HG03558 (cell line): ENCODE measurements around the gene RANGAP1.

ENCODE experiments used
- ATAC-seq: cut with Tn5 transposase; IDR thresholded peaks from one replicate; pipeline ENCODE4 v1.9.1; 2021; ENCODE audit warnings: moderate number of reproducible peaks; ENCODE audit not compliant: unreplicated experiment; ENCODE audit errors: extremely low read depth

The RANGAP1 gene, protein sequence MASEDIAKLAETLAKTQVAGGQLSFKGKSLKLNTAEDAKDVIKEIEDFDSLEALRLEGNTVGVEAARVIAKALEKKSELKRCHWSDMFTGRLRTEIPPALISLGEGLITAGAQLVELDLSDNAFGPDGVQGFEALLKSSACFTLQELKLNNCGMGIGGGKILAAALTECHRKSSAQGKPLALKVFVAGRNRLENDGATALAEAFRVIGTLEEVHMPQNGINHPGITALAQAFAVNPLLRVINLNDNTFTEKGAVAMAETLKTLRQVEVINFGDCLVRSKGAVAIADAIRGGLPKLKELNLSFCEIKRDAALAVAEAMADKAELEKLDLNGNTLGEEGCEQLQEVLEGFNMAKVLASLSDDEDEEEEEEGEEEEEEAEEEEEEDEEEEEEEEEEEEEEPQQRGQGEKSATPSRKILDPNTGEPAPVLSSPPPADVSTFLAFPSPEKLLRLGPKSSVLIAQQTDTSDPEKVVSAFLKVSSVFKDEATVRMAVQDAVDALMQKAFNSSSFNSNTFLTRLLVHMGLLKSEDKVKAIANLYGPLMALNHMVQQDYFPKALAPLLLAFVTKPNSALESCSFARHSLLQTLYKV

DNA sequence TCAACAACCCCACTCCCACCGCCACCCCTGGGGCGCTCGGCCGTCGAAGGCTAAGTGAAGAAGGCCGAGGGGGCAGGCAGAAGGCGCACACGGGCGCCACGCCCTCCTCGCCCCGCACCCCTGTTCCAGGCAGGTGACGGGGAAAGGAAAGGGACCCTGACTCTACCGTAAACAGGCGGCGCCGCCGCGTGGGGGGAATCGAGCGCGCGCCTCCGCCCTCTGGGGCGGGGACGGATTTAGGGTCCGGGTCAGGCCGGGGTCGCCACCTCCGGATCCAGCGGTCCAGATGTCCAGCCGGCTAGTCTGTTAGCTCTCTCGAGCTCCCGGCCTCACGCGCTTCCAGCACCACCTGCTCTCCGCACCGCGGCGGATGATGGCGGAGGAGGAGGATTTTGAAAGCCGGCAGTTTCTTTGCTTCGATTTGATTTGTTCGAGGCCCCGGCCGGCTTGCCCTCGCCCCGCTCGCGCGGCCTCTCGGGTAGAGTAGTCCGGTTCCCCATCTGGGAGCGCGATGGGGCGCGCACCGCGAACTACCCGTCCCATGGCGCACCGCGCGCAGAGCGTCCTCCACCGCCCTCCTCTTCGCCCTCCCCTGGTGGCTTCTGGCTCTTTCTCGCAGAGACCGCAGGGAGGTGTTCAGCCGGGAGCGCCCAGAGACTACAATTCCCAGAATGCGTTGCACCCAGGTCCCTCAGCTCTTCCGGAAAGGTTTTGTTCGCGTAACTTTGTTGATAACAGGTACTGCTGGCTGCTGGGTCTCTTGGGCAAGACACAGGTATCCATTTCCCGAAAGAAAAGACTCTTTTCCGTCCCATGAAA is at the start of gene RANGAP1:
Gene RANGAP1, minus strand, starts transcription at position 368 of the 819 bp plus-strand sequence. CDS start 5,143 bp downstream, outside the sequence.
- peak; percentile 82 for ATAC-seq

DNA sequence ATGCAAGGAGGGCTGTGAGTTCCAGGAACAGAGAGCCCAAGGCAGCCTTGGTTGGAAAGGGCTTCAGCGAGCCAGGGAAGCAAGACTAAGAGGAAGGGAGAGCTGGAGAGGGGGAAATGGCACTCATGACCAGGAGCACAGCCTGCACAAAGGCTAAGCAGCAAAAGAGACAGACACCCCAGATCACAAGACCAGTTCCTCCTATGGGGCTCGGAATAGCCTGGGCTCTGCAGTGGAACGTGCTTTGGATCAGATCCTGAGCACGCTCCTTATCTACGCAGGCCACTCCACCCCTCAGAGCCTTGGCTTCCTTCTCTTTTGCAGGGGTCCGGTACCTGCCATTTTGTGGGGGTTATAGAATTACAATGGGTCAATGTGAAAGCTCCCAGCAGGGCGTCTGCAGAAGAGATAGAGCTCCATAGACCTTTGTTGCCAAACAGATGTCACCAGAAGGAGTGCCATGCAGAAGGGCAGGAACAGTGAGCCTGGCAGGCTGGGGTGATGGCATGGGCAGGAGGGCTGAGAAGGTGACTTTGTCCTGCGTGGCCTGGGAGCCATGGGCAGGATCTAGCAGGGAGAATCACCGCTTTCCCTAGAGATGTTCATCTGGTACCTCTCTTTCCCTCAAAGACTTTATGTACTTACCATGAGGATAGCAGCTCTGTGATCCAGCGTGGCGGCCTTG is 49.1 kb upstream of the RANGAP1 start:
- ATAC-seq: no peak

DNA sequence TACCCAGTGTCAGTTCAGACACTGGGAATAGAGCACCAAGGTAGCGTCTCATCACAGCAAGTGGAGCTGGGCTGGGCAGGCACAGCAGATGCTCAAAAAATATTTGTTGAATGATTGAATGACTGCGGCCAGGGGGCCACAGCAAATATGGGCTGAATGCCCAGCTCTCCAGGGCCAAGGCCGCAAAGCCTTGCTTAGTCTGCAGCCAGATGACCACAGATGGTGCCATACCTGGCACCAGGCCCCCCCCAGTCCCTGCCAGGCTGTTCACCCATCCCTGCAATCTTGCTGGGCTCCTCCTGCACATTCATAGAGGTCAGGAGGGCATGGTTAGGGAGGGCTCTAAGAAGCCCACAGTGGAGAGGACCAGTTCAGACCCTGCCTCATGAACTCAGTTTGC is 48.2 kb upstream of the RANGAP1 start:
- no peak for ATAC-seq

DNA sequence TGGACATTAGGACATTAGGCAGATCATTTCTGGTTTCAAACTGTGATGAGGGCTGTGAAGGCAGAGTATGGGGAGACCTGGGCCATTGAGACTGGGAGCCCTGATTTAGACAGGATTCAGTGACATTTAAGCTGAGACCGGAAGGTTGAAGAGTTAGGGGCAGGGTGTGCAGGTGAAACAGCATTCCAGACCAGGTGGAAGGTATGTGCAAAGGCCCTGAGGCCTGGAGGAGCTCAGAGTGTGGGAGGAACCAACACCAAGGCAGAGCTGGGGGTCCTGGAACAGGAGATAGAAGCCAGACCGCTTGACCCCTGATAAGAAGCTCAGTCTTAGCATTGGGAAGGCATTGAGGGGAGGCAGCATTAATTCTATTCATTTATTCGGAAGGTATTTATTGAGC is 47.8 kb upstream of the RANGAP1 start:
- no peak for ATAC-seq

DNA sequence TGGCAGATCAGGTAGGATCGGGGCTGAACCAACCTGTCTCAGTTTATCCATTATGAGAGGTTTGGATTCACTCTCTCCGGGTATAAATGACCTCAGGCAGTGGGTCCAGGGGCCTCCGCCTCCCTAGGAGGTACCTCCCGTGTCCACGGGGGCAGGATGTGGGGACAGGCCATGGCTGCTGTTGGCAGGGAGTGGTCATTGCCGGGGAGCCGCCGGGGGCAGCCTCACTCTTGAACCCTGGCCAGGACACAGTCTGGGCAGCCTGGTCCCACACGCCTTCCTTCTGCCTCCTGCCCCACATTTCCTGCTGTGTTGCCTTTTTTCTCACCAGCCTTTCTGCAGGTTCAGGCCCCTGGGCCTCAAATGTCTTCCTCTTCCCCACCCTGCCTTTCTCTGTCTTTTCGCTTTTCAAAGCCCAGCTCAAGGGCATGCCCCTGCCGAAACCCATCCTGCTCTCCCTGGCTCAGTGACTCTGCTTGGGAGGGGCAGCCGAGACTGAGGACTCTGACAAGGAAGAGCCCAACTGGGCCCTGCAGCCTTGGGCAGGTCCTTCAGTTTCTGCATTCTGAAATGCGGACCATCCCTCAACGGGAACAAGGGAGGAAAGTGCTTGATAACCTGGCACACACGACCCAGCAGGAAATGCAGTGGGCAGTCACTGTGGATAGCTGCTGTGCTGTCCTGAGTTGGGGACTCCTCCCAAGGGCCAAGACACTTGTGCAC is 46.4 kb upstream of the RANGAP1 start:
- ATAC-seq: no peak

DNA sequence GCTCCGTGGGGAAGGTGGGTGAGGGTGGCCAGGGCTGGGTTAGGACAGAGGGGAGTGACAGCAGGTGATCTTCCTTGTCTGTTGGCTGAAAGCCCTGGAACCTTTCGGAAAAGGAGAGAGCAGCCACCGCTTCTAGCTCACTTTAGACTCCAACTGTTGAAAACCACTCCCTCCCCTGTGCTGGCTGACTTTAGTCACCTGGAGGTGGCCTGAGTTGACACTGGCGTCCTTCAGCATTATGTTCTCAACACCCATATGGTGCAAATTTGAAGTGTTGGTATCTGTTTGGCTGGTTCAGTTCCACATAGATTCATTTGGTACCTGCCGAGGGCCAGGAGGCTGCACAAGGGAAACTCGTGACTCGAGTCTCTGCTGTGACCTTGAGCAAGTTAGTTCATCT is 44.2 kb upstream of the RANGAP1 start:
- ATAC-seq: no peak

DNA sequence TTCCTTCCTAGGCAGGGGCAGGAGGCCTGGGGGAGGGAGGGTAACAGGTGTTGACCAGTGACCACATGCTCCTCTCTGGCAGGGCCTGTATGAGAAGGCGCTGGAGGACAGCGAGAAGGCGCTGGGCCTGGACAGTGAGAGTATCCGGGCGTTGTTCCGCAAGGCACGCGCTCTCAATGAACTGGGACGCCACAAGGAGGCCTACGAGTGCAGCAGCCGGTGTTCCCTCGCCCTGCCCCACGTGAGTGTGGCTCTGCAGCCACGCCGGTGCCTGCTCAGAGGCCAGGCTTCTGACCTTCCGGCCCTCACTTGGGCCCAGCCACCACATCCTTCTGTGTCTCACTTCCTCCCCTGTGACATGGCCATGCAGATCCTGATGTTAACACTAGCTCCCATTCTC is 41.1 kb upstream of the RANGAP1 start:
- ATAC-seq: no peak

DNA sequence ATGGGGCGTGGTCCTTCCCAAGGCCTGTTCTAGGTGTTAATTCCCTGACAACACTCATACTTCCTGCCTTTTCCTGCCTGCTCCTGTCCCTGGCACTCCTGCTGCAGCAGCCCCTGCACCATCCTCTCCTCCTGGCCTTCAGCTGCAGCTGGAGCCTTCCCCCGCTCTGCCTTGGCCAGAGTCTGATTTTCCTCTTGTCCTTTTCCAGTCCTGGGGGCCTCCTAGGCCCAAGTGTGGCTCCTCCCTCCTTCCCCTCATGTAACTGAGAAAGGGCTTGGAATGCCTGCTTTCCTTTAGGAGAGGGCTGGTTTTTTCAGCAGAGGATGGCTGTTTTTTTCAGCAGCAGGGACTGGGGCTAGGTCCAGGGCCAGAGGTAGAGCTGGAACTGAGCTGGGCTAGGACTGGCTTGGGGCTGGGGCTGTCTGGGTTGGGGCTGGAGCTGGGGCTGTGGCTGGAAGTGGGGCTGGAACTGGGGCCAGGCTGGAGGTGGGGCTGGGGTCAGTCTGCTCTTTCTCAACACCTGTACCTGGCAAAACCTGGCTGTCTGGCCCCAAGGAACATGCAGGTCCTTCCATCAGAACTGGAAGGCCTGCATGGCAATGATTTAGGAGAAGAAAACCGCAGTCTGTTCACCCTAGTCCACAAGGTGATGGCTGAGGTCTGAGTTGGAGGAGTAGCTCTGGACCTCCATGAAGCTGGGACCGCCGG is 39.0 kb upstream of the RANGAP1 start:
- no peak for ATAC-seq

DNA sequence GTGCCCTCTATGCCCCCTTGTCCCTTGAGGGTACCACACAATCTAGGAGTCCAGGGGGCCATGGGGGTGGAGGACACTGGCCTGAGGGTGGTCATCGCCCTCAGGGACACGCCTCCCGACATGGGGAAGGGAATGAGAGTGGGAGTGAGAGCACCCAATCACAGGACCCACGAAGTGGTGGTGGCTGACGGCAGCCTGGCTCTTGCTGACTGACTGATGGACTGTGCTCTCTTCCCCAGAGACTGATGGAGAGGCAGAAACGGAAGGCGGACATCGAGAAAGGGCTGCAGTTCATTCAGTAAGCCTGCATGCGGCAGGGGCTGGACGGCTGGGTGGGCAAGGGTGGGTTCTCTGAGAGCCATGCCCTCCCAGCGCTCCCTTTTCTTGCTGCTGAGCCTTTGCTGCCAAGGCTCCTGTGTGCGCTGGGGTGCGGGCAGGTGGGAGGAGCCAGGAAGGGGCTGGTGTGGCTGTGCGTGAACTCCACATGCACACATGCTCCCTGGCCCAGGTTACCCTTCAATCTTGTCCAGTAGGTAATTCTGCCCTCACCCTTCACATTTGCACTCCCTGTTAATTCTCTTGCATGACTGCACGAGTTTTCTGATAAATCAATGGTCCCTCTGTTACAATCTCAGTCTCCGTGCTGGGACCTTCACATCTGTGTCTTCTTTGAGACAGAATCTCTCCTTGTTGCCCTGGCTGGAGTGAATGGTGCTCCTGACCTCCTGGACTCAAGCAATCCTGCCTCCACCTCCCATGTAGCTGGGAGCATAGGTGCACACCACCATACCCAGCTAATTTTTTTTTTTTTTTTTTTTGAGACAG is 34.6 kb upstream of the RANGAP1 start:
- no peak for ATAC-seq

DNA sequence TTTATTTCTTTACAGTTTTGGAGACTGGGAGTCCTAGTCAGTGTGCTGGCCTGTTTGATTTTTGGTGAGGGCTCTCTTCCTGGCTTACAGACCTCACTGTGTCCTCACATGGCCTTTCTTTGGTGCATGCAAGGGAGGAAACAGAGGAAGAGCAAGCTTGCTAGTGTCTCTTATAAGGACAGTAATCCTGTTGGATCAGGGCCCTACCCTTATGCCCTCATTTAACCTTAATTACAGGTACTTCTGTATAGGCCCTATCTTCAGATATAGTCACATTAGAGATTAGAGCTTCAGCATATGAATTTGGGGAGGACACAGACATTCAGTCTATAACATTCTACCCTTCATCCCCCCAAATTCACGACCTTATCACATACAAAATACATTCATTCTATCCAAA is 29.6 kb upstream of the RANGAP1 start:
- no peak for ATAC-seq

DNA sequence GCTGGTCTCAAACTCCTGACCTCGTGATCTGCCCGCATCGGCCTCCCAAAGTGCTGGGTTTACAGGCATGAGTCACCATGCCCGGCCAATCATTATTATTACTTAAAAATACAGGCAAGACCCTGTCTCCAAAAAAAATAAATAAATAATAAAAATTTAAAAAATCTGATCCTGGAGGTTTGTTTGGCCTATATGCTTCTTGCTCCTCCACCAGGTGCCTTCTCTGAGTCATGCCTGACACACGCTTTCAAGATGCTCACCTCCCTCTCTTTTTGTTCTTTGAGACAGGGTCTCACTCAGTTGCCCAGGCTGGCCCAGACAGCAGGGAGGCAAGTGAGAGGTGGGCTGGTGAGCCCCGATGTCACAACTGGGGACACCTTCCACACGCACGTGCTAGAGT is 28.8 kb upstream of the RANGAP1 start:
- no peak for ATAC-seq

DNA sequence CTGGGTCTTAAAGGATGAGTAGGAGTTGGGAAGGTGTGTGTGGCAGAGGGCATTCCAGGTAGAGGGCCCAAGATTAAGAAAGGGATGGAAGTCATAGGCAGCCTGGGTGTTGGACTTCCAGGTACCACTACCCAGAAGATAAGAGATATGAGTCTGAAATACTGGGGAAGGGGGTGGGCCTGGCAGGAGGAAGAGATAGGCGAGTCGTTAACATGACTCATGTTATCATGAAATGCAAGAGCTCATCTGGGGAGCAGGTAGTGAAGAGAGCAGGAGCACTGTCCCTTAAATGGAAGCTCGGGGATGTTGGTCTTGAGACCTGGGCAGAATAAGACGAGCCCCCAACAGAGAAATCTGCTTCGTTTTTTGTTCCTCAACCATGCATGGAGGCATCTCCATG is 25.5 kb upstream of the RANGAP1 start:
- ATAC-seq: no peak

DNA sequence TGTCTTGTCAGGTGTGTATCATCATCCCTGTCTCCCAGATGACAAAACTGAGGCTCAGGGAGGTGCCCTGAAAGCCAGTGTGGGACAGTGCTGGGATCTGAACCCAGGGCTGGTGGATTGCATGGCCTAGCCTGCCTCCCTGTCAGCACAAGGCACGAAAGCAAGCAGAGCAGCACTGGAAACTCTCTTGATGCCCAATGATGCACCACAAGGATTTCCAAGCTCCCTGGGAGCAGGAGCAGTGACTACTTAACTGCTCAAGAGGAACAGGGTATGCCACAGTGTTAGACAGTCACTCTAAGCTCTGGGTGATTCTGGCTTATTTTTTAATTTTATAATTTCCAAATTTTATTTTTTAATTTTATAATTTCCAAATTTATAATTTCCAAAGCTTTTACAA is 24.3 kb upstream of the RANGAP1 start:
- ATAC-seq: no peak

DNA sequence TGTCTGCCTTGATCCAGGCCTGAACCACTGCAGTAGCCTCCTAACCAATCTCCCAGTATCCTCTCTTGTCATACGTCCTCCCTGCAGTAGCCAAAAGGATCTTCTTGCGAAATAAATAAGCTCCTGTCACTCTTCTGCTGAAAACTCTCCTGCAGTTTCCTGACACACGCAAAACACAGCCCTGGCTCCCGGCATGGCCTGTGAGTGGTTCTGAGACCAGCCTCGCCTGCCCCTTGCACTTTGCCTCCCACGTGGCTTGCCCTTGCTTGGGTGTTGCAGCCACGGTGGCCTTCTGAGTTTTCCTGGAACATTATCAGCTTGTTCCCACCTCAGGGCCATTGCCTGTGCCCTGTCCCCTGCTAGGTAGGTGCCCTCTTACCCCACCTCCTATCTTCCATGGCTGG is 22.6 kb upstream of the RANGAP1 start:
- no peak for ATAC-seq

DNA sequence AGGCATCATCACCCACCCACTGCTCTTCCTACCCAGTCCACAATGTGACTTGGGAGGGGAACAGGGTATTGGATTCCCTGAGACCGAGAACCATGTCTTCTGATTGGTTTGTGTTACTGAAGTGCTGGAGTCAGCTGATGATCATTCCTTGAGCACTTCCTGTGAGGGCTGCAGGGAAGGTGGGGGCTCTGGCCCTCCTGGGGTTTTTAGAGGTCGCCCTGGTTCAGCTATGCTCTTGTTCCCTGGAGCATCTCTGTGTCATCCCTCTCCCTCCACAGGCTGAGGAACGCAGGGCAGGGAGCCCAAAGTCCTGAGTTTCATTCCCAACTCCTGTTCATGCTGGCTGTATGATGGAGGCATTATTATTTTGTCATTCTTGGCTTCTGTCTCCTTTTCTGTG is 22.1 kb upstream of the RANGAP1 start:
- ATAC-seq: no peak

DNA sequence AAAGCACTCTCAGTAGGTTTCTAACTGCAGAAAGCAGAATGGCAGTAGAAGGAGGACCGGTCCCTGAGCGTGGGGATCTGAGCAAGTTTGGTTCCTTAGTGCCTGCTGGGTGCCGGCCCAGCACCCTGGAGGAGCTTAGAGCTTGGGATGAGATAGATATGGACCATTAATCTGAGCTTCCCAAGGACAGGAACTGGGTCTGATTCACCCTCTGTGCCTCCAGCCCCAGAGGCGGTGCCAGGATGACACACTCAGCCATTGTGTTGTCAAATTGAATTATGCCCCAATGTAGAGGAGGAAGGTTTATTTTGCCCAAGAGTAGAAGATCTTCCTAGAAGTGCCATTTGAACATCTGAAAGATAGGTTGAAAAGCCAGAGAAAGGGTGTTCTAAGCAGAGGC is 19.7 kb upstream of the RANGAP1 start:
- no peak for ATAC-seq

DNA sequence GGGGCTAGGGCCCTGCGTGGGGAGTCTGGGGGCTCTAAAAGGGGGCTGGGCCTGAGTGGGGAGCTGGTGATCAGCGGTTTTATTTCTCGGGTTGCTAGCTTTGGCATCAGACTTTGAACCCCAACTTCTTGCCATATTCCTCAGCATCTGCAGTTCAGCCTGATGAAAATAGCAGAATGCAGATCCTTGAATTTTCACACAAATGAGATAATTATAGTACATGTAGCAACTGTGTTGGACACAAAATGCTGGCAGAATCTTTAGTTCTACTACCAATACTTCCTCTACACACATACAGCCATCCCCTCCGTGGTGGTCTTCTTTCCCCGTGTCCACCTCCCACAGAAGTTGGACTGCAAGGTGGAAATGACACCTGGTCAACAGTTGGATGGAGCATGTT is 16.8 kb upstream of the RANGAP1 start:
- no peak for ATAC-seq

DNA sequence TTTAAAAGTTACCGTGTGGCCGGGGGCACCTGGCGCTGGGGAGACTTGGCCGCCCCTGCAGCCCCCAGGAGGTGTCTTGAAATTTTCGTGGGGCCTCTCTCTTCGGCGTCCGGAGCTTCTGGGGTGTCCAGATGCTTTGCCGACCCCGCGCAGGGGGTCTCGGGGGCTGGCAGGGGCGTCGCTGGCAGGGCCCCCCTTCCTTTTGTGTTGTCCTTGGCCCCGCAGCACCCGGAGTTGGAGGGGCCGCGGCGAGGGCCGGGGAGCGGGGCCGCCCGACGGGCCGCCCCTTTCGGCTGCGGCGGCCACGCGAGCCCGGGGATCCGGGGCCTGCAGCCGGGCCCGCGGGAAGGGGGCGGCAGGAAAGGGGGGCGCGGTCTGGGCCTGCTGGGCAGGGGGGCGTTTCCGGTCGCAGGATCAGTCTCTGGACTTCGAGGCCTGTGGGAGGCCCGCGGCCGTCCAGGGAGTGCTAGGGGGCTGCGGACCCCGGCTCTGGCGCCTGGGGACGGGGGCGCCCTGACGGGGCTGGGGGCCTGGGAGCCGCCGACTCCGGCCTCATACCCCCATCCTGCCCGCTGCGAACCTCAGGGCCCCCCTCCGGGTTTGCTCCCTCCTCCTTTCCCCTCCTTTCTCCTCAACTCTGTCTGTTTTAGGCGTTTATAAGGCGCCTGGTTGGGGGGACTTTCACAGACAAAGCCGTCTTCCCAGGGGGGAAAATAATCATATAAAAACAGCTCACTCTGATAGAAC is 16.2 kb upstream of the RANGAP1 start:
- no peak for ATAC-seq
